Cardiac fibroblast (primary cell): ENCODE data around the gene AASS.
"Not testable (repeated sequence)": the region's sequence is repeated elsewhere in the genome, so short reads cannot be mapped to it uniquely, and the experiment has no call there.

Experiments
- DNase-seq, 2 donors: peaks; one replicate each; pipeline versions ENCODE4 v3.0.0 to v3.0.0-alpha.2; 2010; ENCODE audit warnings: low read depth in 2 of 2
- H3K4me3 ChIP-seq, 2 donors: replicated peaks in 1 of 2; 1 replicate in 1 of 2; 2 replicates in 1 of 2; pipeline ENCODE4 v1.5.1; 2011; ENCODE audit warnings: low read depth in 2 of 2, low read length in 2 of 2, mild to moderate bottlenecking in 2 of 2, moderate library complexity in 1 of 2
- CTCF ChIP-seq: IDR thresholded peaks from one replicate; pipeline ENCODE4 v1.5.1; 2011; ENCODE audit warnings: low read depth, mild to moderate bottlenecking, low read length, inconsistent platforms

The AASS gene

DNA sequence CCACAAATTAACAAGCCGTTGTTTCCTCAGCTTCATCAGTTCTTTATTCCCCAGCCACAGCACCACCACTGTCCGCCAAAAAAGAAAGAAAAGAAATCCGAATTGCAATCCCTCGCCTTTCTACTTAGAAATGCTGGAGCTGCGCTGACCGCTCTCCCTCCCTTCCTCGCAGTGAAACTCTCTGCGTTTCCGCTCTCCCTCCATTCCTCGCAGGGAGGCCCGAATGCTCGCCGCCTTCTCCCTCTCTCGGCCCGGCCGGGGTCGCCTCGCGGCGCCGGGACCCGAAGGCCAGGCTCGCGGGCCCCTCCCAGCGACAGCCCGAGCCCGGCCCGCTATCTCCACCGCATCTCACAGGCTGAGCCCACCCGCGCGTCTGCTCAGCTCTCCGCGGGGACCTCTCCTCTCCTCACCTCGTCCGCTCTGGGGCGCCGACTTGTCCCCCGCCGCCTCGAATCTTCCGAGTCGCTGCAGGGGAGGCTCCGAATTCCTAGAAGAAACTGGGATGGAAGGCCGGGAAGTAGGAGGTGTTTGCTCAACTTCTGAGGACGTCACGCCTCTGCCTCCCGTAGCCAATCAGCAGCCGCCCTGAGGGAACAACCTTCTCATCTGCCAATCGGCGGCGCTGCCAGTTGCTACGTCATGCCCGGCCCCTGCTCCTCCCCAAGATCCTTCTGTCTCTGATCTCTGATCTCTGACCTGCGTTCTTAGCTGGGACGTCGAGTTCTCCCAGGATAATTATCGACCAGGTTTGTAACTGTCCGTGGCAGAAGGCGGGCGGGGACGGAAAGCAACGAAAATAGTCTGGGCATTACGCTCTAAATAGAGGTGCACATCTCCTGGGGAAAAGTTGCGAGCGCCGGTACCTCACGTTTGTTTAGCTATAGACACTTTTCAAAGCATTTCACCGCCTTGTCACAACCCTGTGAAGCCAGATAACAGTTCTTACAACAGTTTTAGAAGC lies at the start of gene AASS:
Gene AASS, minus strand, starts transcription at position 499 of the 961 bp plus-strand sequence. CDS start 10,523 bp downstream, outside the sequence.
- peak; percentile 96 to 98 for DNase-seq
- peak within 1 kb of the TSS; percentile 72 to 96 for H3K4me3 ChIP-seq
- no peak for TF ChIP-seq CTCF

DNA sequence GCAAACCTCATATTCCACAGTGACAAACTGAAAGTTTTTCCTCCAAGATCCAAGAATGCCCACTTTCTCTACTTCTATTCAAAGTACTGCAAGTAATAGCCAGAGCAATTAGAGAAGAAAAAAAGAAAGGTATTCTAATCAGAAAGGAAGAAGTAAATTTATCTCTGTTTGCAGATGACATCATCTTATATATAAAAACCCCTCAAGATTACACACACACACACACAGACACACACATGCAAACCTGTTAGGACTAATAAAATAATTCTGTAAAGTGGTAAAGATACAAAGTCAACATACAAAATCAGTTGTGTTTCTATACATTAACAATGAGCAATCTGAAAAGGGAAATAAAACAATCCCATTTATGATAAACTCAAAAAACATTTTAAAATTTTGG lies 44.7 kb upstream of the AASS start:
- no peak for TF ChIP-seq CTCF
- no peak overlapping the region for H3K4me3 ChIP-seq
- no peak for DNase-seq

GRCh38 chr7:122183106-122183505 lies 39.1 kb upstream of the AASS start:
- DNase-seq, result no peak
- TF ChIP-seq CTCF, result no peak
- no peak overlapping the region for H3K4me3 ChIP-seq

DNA sequence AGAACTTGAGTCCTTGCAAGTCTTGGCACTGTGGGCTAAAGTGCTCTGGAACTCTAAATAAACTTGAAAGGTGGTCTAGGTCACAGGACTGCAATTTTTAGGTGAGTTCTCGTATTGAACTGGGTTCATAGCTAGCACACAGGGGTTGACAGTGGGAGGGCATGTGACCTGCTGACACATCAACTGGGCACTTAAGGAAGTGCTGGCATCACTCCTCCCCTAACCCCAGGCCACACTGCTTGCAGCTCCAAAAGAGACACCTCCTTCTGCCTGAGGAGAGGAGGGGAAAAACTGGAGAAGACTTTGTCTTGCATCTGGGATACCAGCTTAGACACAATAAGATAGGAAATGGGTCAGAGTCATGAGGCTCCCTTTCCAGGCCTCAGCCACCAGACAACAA lies 38.0 kb upstream of the AASS start:
- no peak overlapping the region for H3K4me3 ChIP-seq
- no peak for DNase-seq
- no peak for TF ChIP-seq CTCF

DNA sequence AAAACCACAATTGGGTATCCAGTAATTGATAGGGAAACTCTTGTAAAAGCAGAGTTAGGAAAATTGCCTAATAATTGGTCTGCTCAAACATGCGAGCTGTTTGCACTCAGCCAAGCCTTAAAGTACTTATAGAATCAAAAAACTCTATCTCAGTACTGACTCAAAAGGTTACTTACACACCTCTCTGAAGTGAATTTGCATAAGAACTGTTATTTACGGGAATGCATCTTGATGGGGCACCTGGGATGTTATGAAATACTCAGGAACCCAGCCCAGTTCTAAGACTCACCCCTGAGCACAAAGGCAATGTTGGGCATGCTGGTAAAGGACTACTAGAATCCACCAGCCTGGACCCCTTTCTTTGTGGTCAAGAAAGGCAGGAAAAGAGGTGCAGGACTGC lies 28.1 kb upstream of the AASS start:
- not testable (repeated sequence) for DNase-seq, H3K4me3 ChIP-seq

DNA sequence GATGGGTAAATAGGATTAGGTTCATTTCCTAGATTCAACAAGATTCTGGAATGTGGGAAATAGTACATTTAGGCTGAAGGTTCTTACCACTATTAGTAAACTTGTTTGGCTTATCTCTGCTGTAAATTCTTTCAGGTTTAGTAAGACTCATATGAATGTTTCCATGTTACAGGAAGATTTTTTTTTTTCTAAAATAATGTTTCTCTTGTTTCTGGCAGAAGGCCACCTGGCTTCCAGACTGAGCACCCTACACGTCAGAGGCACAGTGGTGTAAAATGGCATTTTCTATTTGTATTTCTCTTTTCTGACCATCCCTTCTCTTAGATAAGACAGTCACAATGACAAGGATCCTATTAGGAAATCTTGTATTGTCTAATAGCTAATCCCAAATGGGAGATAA lies 22.7 kb upstream of the AASS start:
- TF ChIP-seq CTCF, result no peak
- H3K4me3 ChIP-seq, result no peak overlapping the region
- DNase-seq, result peak; percentile 82 to 91

DNA sequence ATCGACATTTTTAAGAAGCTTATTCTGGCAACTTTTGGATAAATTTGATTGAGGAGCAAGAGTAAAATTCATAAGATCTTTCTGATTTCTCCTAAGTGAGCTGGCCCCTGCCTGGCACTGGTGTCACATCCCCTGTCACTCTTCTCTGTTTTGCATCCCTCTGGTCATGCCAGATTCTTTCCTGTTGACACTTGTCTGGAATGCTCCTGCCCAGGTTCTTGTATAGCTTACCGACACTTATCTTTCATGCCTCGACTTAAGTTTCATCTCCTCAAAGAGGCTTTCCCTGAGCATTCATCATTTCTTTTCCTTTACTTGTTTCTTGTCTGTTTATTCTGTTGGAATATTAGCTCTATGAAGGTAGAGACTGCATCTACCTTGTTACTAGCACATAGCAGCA lies 22.2 kb upstream of the AASS start:
- DNase-seq, result no peak
- TF ChIP-seq CTCF, result no peak
- H3K4me3 ChIP-seq, result no peak overlapping the region
